SK-N-MC (cell line): Measurements from ENCODE around the gene HEATR3.
A peak's percentile ranks its signal among the peaks of the same experiment; 100 is the strongest.

Experiments used
- DNase-seq: peaks from one replicate; pipeline ENCODE4 v3.0.0-alpha.2; 2011; ENCODE audit warnings: low read depth, low spot score
- H3K27ac ChIP-seq: fragments of 200-600 bp; sonication (generic); 2 replicates; pipeline ENCODE4 v1.5.1; 2016; ENCODE audit warnings: mixed run types
- H3K36me3 ChIP-seq: fragments of 200-600 bp; sonication (generic); 2 replicates; pipeline ENCODE4 v1.6.1; 2017; ENCODE audit warnings: antibody characterized with exemption, low read length, mixed read lengths; ENCODE audit not compliant: insufficient read depth
- H3K4me3 ChIP-seq: fragments of 200-600 bp; sonication (generic); 2 replicates; pipeline ENCODE4 v1.5.1; 2016
- H3K9ac ChIP-seq: fragments of 200-600 bp; sonication (generic); 2 replicates; pipeline ENCODE4 v1.8.0; 2017; ENCODE audit warnings: mixed run types, mixed read lengths; ENCODE audit not compliant: insufficient read length
- H3K9me3 ChIP-seq: fragments of 200-600 bp; sonication (generic); 2 replicates; pipeline ENCODE4 v1.6.1; 2017; ENCODE audit warnings: low read depth, mild to moderate bottlenecking, antibody characterized with exemption, low read length, moderate library complexity, mixed read lengths
- EZH2 ChIP-seq: fragments of 200-600 bp; sonication (generic); IDR thresholded peaks from one replicate; pipeline ENCODE4 v1.6.1; 2017; ENCODE audit warnings: antibody characterized with exemption
- FOXP2 ChIP-seq: optimal IDR thresholded peaks from 2 replicates; pipeline ENCODE3; 2011; ENCODE audit warnings: mild to moderate bottlenecking, moderate library complexity; ENCODE audit not compliant: insufficient read depth; ENCODE audit errors: extremely low read length, control extremely low read depth
- POLR2AphosphoS5 ChIP-seq: IDR thresholded peaks from 2 replicates; pipeline ENCODE4 v1.6.1; 2012; ENCODE audit warnings: mild to moderate bottlenecking, low read depth, low read length, borderline replicate concordance

The HEATR3 gene

GRCh38 chr16:50045412-50045811 lies 20.4 kb upstream of the HEATR3 start:
- no peak for DNase-seq
- no peaks in the 10 kb centered on the region for H3K36me3 ChIP-seq
- H3K9me3 ChIP-seq = no peaks in the 10 kb centered on the region
- TF ChIP-seq POLR2AphosphoS5 (no peak), EZH2 (no peak), FOXP2 (no peak)
- no peak overlapping the region for H3K4me3 ChIP-seq
- H3K27ac ChIP-seq = no peak overlapping the region
- H3K9ac ChIP-seq = no peak overlapping the region

GRCh38 chr16:50046853-50047252 lies 18.9 kb upstream of the HEATR3 start:
- DNase-seq = no peak
- no peaks in the 10 kb centered on the region for H3K9me3 ChIP-seq
- TF ChIP-seq POLR2AphosphoS5 = no peak
- no peak for TF ChIP-seq EZH2
- no peak for TF ChIP-seq FOXP2
- no peak overlapping the region for H3K9ac ChIP-seq
- H3K36me3 ChIP-seq = no peaks in the 10 kb centered on the region
- H3K4me3 ChIP-seq = no peak overlapping the region
- H3K27ac ChIP-seq = no peak overlapping the region

- H3K27ac ChIP-seq = no peak overlapping the region
- H3K9me3 ChIP-seq = no peaks in the 10 kb centered on the region
- no peak overlapping the region for H3K9ac ChIP-seq
- H3K4me3 ChIP-seq = no peak overlapping the region
- no peaks in the 10 kb centered on the region for H3K36me3 ChIP-seq
- TF ChIP-seq FOXP2 = no peak
- TF ChIP-seq POLR2AphosphoS5 = no peak
- no peak for TF ChIP-seq EZH2
- no peak for DNase-seq
These were observed 17.9 kb upstream of the HEATR3 start for GRCh38 chr16:50047864-50048263.

GRCh38 chr16:50050802-50051201 lies 15.0 kb upstream of the HEATR3 start:
- DNase-seq = no peak
- Histone ChIP-seq H3K4me3 (peak overlapping the region; percentile 36; the same call in 1 of the 2 replicates), H3K9ac (no peak overlapping the region), H3K27ac (peak overlapping the region; percentile 54; the same call in 1 of the 2 replicates), H3K9me3 (no peaks in the 10 kb centered on the region), H3K36me3 (no peaks in the 10 kb centered on the region)
- TF ChIP-seq EZH2 = no peak
- TF ChIP-seq FOXP2 = no peak
- no peak for TF ChIP-seq POLR2AphosphoS5

GRCh38 chr16:50056226-50056625 lies 9.5 kb upstream of the HEATR3 start:
- H3K4me3 ChIP-seq = no peak overlapping the region
- no peaks in the 10 kb centered on the region for H3K36me3 ChIP-seq
- H3K27ac ChIP-seq = no peak overlapping the region
- H3K9me3 ChIP-seq = no peaks in the 10 kb centered on the region
- DNase-seq = no peak
- no peak overlapping the region for H3K9ac ChIP-seq
- TF ChIP-seq FOXP2 (no peak), EZH2 (no peak), POLR2AphosphoS5 (no peak)

- Histone ChIP-seq H3K36me3 (no peaks in the 10 kb centered on the region), H3K4me3 (no peak overlapping the region), H3K27ac (no peak overlapping the region), H3K9me3 (no peaks in the 10 kb centered on the region), H3K9ac (no peak overlapping the region)
- TF ChIP-seq POLR2AphosphoS5 (no peak), FOXP2 (no peak), EZH2 (no peak)
- DNase-seq = no peak
These were observed 7.5 kb upstream of the HEATR3 start for GRCh38 chr16:50058091-50058771.

- H3K9me3 ChIP-seq = no peaks in the 10 kb centered on the region
- H3K27ac ChIP-seq = no peak overlapping the region
- DNase-seq = no peak
- TF ChIP-seq POLR2AphosphoS5 (no peak), EZH2 (no peak), FOXP2 (no peak)
- H3K9ac ChIP-seq = no peak overlapping the region
- no peak overlapping the region for H3K4me3 ChIP-seq
- no peaks in the 10 kb centered on the region for H3K36me3 ChIP-seq
These were observed 6.7 kb upstream of the HEATR3 start for GRCh38 chr16:50059111-50059510.

GRCh38 chr16:50059669-50060068 lies 6.1 kb upstream of the HEATR3 start:
- H3K4me3 ChIP-seq = no peak overlapping the region
- H3K27ac ChIP-seq = no peak overlapping the region
- H3K36me3 ChIP-seq = no peaks in the 10 kb centered on the region
- no peak overlapping the region for H3K9ac ChIP-seq
- no peak for DNase-seq
- H3K9me3 ChIP-seq = no peaks in the 10 kb centered on the region
- no peak for TF ChIP-seq FOXP2
- TF ChIP-seq EZH2 = no peak
- no peak for TF ChIP-seq POLR2AphosphoS5

- no peaks in the 10 kb centered on the region for H3K9me3 ChIP-seq
- no peak overlapping the region for H3K9ac ChIP-seq
- no peak for TF ChIP-seq FOXP2
- TF ChIP-seq EZH2 = no peak
- no peak for TF ChIP-seq POLR2AphosphoS5
- H3K27ac ChIP-seq = no peak overlapping the region
- no peaks in the 10 kb centered on the region for H3K36me3 ChIP-seq
- DNase-seq = no peak
- no peak overlapping the region for H3K4me3 ChIP-seq
These were observed 4.4 kb upstream of the HEATR3 start for GRCh38 chr16:50061326-50061725.
